Caki2 (cell line): ENCODE data around the gene SPEN. TPM values are rescaled to one million over a fixed set of nuclear protein-coding genes. Genes with fewer than 3 reads are reported as not detected.
A peak's percentile ranks its signal among the peaks of the same experiment; 100 is the strongest.
"Not testable (repeated sequence)": the region's sequence is repeated elsewhere in the genome, so short reads cannot be mapped to it uniquely, and the experiment has no call there.

ENCODE experiments used
- DNase-seq: peaks from one replicate; pipeline ENCODE4 v3.0.0-alpha.2; 2015; ENCODE audit warnings: low read depth
- in situ Hi-C: cut with HindIII; loops from 2 replicates; pipeline ENCODE4 v1.10.0; 2016; ENCODE audit warnings: low sequenced_read_pairs, low pct_unique_long_range_greater_than_20kb, mixed read lengths
- total RNA-seq: library from RNA; depleted of rRNA; stranded (reverse); fragments of >200 nt; shearing (Covaris generic); gene quantifications from 2 replicates; pipeline ENCODE4 v1.2.3, GENCODE V29; 2014; ENCODE audit warnings: low replicate concordance

Gene SPEN
- total RNA-seq, 1 experiment from 2014 or later: 6.9 TPM

- in situ Hi-C loops: no loop called here
- DNase-seq: no peak
Measured at GRCh38 chr1:15883326-15883725, 35.8 kb downstream of the SPEN start.

- in situ Hi-C loops: no loop called here
- no peak for DNase-seq
Measured at GRCh38 chr1:15884477-15884876, 37.0 kb downstream of the SPEN start.

GRCh38 chr1:15885269-15885668 lies 37.8 kb downstream of the SPEN start:
- in situ Hi-C loops: no loop called here
- DNase-seq: peak; percentile 28

- in situ Hi-C loops: no loop called here
- DNase-seq: peak; percentile 95
Measured at GRCh38 chr1:15885701-15886610, 38.4 kb downstream of the SPEN start.

- no peak for DNase-seq
- in situ Hi-C loops: no loop called here
Measured at GRCh38 chr1:15886611-15887167, 39.2 kb downstream of the SPEN start.

GRCh38 chr1:15892857-15893599 lies 45.5 kb downstream of the SPEN start:
- peak; percentile 59 for DNase-seq
- in situ Hi-C loops: not testable (repeated sequence)

- in situ Hi-C loops: no loop called here
- no peak for DNase-seq
Measured at GRCh38 chr1:15895233-15895632, 47.7 kb downstream of the SPEN start.

GRCh38 chr1:15896841-15897610 lies 49.5 kb downstream of the SPEN start:
- in situ Hi-C loops: not testable (repeated sequence)
- DNase-seq: peak; percentile 75

- in situ Hi-C loops: no loop called here
- DNase-seq: peak; percentile 73
Measured at GRCh38 chr1:15899266-15899665, 51.8 kb downstream of the SPEN start.

GRCh38 chr1:15900662-15901279 lies 53.3 kb downstream of the SPEN start:
- in situ Hi-C loops: no loop called here
- DNase-seq: peak; percentile 69

- in situ Hi-C loops: no loop called here
- peak; percentile 46 for DNase-seq
Measured at GRCh38 chr1:15902882-15903281, 55.4 kb downstream of the SPEN start.

- in situ Hi-C loops: no loop called here
- DNase-seq: no peak
Measured at GRCh38 chr1:15908597-15908996, 61.1 kb downstream of the SPEN start.

GRCh38 chr1:15911141-15911540 lies 63.6 kb downstream of the SPEN start:
- in situ Hi-C loops: no loop called here
- no peak for DNase-seq

GRCh38 chr1:15911927-15912326 lies 64.4 kb downstream of the SPEN start:
- in situ Hi-C loops: no loop called here

GRCh38 chr1:15913607-15914006 lies 66.1 kb downstream of the SPEN start:
- DNase-seq, in situ Hi-C loops: not testable (repeated sequence)

More at GRCh38 chr1:15911927-15912326, 64.4 kb downstream of the SPEN start:
- no peak for DNase-seq

- no peak for DNase-seq
- in situ Hi-C loops: no loop called here
Measured at GRCh38 chr1:15915991-15916390, 68.5 kb downstream of the SPEN start.

- DNase-seq: peak; percentile 42
- in situ Hi-C loops: no loop called here
Measured at GRCh38 chr1:15916417-15916816, 68.9 kb downstream of the SPEN start.

- in situ Hi-C loops: no loop called here
- no peak for DNase-seq
Measured at GRCh38 chr1:15916916-15917315, 69.4 kb downstream of the SPEN start.
